IPS-11a (cell line): Measurements from ENCODE around the gene COL4A1.

Experiments used
- H3K4me3 ChIP-seq: one replicate; pipeline ENCODE4 v1.5.1; 2013; ENCODE audit warnings: low read depth, low read length, control low read depth

The COL4A1 gene

GRCh38 chr13:110297766-110298504, 9.0 kb downstream of the COL4A1 start:
- no peak overlapping the region for H3K4me3 ChIP-seq

GRCh38 chr13:110297011-110297410, 9.9 kb downstream of the COL4A1 start:
- no peak overlapping the region for H3K4me3 ChIP-seq

- no peak overlapping the region for H3K4me3 ChIP-seq
These were observed 12.3 kb downstream of the COL4A1 start for GRCh38 chr13:110294622-110295021.

- H3K4me3 ChIP-seq: no peak overlapping the region
These were observed 12.8 kb downstream of the COL4A1 start for GRCh38 chr13:110294146-110294545.

- no peak overlapping the region for H3K4me3 ChIP-seq
These were observed 13.3 kb downstream of the COL4A1 start for GRCh38 chr13:110293649-110294048.

- no peak overlapping the region for H3K4me3 ChIP-seq
These were observed 13.9 kb downstream of the COL4A1 start for GRCh38 chr13:110293037-110293436.

GRCh38 chr13:110291286-110291685, 15.7 kb downstream of the COL4A1 start:
- no peak overlapping the region for H3K4me3 ChIP-seq

- H3K4me3 ChIP-seq: no peak overlapping the region
These were observed 16.1 kb downstream of the COL4A1 start for GRCh38 chr13:110290826-110291225.

GRCh38 chr13:110290153-110290552, 16.8 kb downstream of the COL4A1 start:
- H3K4me3 ChIP-seq: no peak overlapping the region

- H3K4me3 ChIP-seq: no peak overlapping the region
These were observed 17.3 kb downstream of the COL4A1 start for GRCh38 chr13:110289661-110290060.

GRCh38 chr13:110289174-110289573, 17.8 kb downstream of the COL4A1 start:
- H3K4me3 ChIP-seq: no peak overlapping the region

GRCh38 chr13:110286833-110287819, 19.8 kb downstream of the COL4A1 start:
- no peak overlapping the region for H3K4me3 ChIP-seq

GRCh38 chr13:110285991-110286832, 20.7 kb downstream of the COL4A1 start:
- no peak overlapping the region for H3K4me3 ChIP-seq

GRCh38 chr13:110284779-110285484, 22.0 kb downstream of the COL4A1 start:
- H3K4me3 ChIP-seq: no peak overlapping the region

- H3K4me3 ChIP-seq: no peak overlapping the region
These were observed 23.0 kb downstream of the COL4A1 start for GRCh38 chr13:110283736-110284517.

- no peak overlapping the region for H3K4me3 ChIP-seq
These were observed 24.6 kb downstream of the COL4A1 start for GRCh38 chr13:110282316-110282841.

- no peak overlapping the region for H3K4me3 ChIP-seq
These were observed 25.2 kb downstream of the COL4A1 start for GRCh38 chr13:110281736-110282135.

GRCh38 chr13:110280985-110281688, 25.8 kb downstream of the COL4A1 start:
- H3K4me3 ChIP-seq: no peak overlapping the region
